ENCODE results near the gene SLC25A12.
"Not testable (repeated sequence)": the region's sequence is repeated elsewhere in the genome, so short reads cannot be mapped to it uniquely, and the experiment has no call there.

The SLC25A12 gene

GRCh38 chr2:171788316-171788993, 105.6 kb downstream of the SLC25A12 start:
- no peak for DNase-seq

- no peak for DNase-seq
Observed at GRCh38 chr2:171787333-171788072, 106.5 kb downstream of the SLC25A12 start.

GRCh38 chr2:171785450-171785849, 108.6 kb downstream of the SLC25A12 start:
- no peak for DNase-seq

- DNase-seq: no peak
Observed at GRCh38 chr2:171778515-171778914, 115.5 kb downstream of the SLC25A12 start.

GRCh38 chr2:171774581-171774980, 119.5 kb downstream of the SLC25A12 start:
- not testable (repeated sequence) for DNase-seq

GRCh38 chr2:171772373-171772772, 121.7 kb downstream of the SLC25A12 start:
- no peak for DNase-seq

- no peak for DNase-seq
Observed at GRCh38 chr2:171771463-171771862, 122.6 kb downstream of the SLC25A12 start.

GRCh38 chr2:171763602-171764001, 130.4 kb downstream of the SLC25A12 start:
- DNase-seq: no peak

GRCh38 chr2:171762879-171763573, 131.0 kb downstream of the SLC25A12 start:
- DNase-seq: no peak

GRCh38 chr2:171761176-171761575, 132.9 kb downstream of the SLC25A12 start:
- not testable (repeated sequence) for DNase-seq

- DNase-seq: not testable (repeated sequence)
Observed at GRCh38 chr2:171758762-171759161, 135.3 kb downstream of the SLC25A12 start.

GRCh38 chr2:171754254-171754939, 139.6 kb downstream of the SLC25A12 start:
- DNase-seq: no peak

- no peak for DNase-seq
Observed at GRCh38 chr2:171747371-171747770, 146.7 kb downstream of the SLC25A12 start.

GRCh38 chr2:171745806-171746205, 148.2 kb downstream of the SLC25A12 start:
- DNase-seq: no peak

- DNase-seq: no peak
Observed at GRCh38 chr2:171745141-171745540, 148.9 kb downstream of the SLC25A12 start.

GRCh38 chr2:171742760-171743159, 151.3 kb downstream of the SLC25A12 start:
- no peak for DNase-seq

GRCh38 chr2:171741189-171741588, 152.9 kb downstream of the SLC25A12 start:
- DNase-seq: no peak

- no peak for DNase-seq
Observed at GRCh38 chr2:171735991-171736710, 157.9 kb downstream of the SLC25A12 start.

Data from effector CD4-positive, alpha-beta T cell (primary cell).